HG03439 (cell line): ENCODE data around the gene KCP.

Experiments
- ATAC-seq: cut with Tn5 transposase; IDR thresholded peaks from one replicate; pipeline ENCODE4 v1.9.1; 2021; ENCODE audit warnings: mild to moderate bottlenecking, moderate library complexity; ENCODE audit not compliant: unreplicated experiment

Gene KCP

GRCh38 chr7:128842674-128843641 is 67.6 kb downstream of the KCP start:
- ATAC-seq = no peak

- no peak for ATAC-seq
Observed at GRCh38 chr7:128841921-128842673, 68.4 kb downstream of the KCP start.

- ATAC-seq = no peak
Observed at GRCh38 chr7:128841171-128841690, 69.3 kb downstream of the KCP start.

GRCh38 chr7:128840326-128841170 is 70.0 kb downstream of the KCP start:
- ATAC-seq = no peak

- no peak for ATAC-seq
Observed at GRCh38 chr7:128839751-128840177, 70.7 kb downstream of the KCP start.

GRCh38 chr7:128838981-128839731 is 71.4 kb downstream of the KCP start:
- no peak for ATAC-seq

- no peak for ATAC-seq
Observed at GRCh38 chr7:128838109-128838779, 72.3 kb downstream of the KCP start.

GRCh38 chr7:128837521-128837921 is 73.0 kb downstream of the KCP start:
- no peak for ATAC-seq

GRCh38 chr7:128836729-128837348 is 73.7 kb downstream of the KCP start:
- ATAC-seq = no peak

- ATAC-seq = no peak
Observed at GRCh38 chr7:128835790-128836641, 74.5 kb downstream of the KCP start.

GRCh38 chr7:128835231-128835751 is 75.2 kb downstream of the KCP start:
- no peak for ATAC-seq

GRCh38 chr7:128833946-128834325 is 76.6 kb downstream of the KCP start:
- no peak for ATAC-seq

GRCh38 chr7:128833148-128833945 is 77.2 kb downstream of the KCP start:
- no peak for ATAC-seq

- no peak for ATAC-seq
Observed at GRCh38 chr7:128832880-128833147, 77.7 kb downstream of the KCP start.

GRCh38 chr7:128831994-128832879 is 78.3 kb downstream of the KCP start:
- ATAC-seq = no peak
